SU-DHL-6 (cell line): ENCODE data around the gene ONECUT3.

Experiments
- H2AFZ ChIP-seq: fragments of 200-600 bp; sonication (generic); 2 replicates; pipeline ENCODE4 v1.6.1; 2014; ENCODE audit warnings: low read depth, mild to moderate bottlenecking, moderate library complexity, mixed read lengths, antibody characterized with exemption, low read length; ENCODE audit not compliant: severe bottlenecking
- H3F3A ChIP-seq: fragments of 200-600 bp; shearing (Covaris generic); 2 replicates; pipeline ENCODE4 v1.6.0; 2016; ENCODE audit warnings: antibody characterized with exemption, mild to moderate bottlenecking; ENCODE audit not compliant: insufficient read depth
- H3K27ac ChIP-seq: fragments of 200-600 bp; sonication (generic); 2 replicates; pipeline ENCODE4 v1.5.1; 2016; ENCODE audit warnings: low read depth, mild to moderate bottlenecking, low read length, moderate library complexity, mixed read lengths
- H3K27me3 ChIP-seq: fragments of 200-600 bp; sonication (generic), shearing (Covaris generic); 2 replicates; pipeline ENCODE4 v1.6.0; 2014; ENCODE audit warnings: mild to moderate bottlenecking, low read length
- H3K36me3 ChIP-seq: fragments of 200-600 bp; sonication (generic); 2 replicates; pipeline ENCODE4 v1.6.1; 2014; ENCODE audit warnings: mild to moderate bottlenecking, low read length, mixed read lengths
- H3K4me2 ChIP-seq: fragments of 300-600, 200-600 bp; shearing (Covaris generic), sonication (generic); 2 replicates; pipeline ENCODE4 v1.6.0; 2014; ENCODE audit warnings: low read length, low read depth, mild to moderate bottlenecking; ENCODE audit not compliant: poor library complexity, severe bottlenecking
- H3K4me3 ChIP-seq: fragments of 200-600 bp; sonication (generic); 2 replicates; pipeline ENCODE4 v1.5.1; 2014; ENCODE audit warnings: antibody characterized with exemption, low read length, mild to moderate bottlenecking, mixed read lengths; ENCODE audit not compliant: insufficient read depth, poor library complexity, severe bottlenecking
- H3K79me2 ChIP-seq: fragments of 200-600 bp; sonication (generic); 2 replicates; pipeline ENCODE4 v1.6.1; 2014; ENCODE audit warnings: mild to moderate bottlenecking, low read length, moderate library complexity; ENCODE audit not compliant: insufficient read depth
- H3K9ac ChIP-seq: fragments of 200-600 bp; sonication (generic); 2 replicates; pipeline ENCODE4 v1.7.0; 2014; ENCODE audit warnings: mild to moderate bottlenecking, low read length
- H3K9me2 ChIP-seq: fragments of 200-600 bp; sonication (generic); replicated peaks from 2 replicates; pipeline ENCODE4 v1.6.1; 2014; ENCODE audit warnings: low read length; ENCODE audit not compliant: insufficient read depth
- H3K9me3 ChIP-seq: fragments of 200-600 bp; sonication (generic); 2 replicates; pipeline ENCODE4 v1.6.1; 2014; ENCODE audit warnings: low read length, mixed read lengths; ENCODE audit not compliant: insufficient read depth
- H4K20me1 ChIP-seq: fragments of 200-600 bp; sonication (generic); 2 replicates; pipeline ENCODE4 v1.6.1; 2014; ENCODE audit warnings: low read depth, mild to moderate bottlenecking, antibody characterized with exemption, low read length, moderate library complexity, mixed read lengths
- CTCF ChIP-seq: fragments of 200-600 bp; sonication (generic); IDR thresholded peaks from one replicate; pipeline ENCODE4 v1.5.1; 2017; ENCODE audit warnings: antibody characterized with exemption, mild to moderate bottlenecking, low read length, moderate library complexity; ENCODE audit not compliant: insufficient read depth, poor library complexity, severe bottlenecking
- EZH2phosphoT487 ChIP-seq: fragments of 200-600 bp; sonication (generic), shearing (Covaris generic); conservative IDR thresholded peaks from 2 replicates; pipeline ENCODE4 v1.6.1; 2018; ENCODE audit warnings: mild to moderate bottlenecking, antibody characterized with exemption, low read length, moderate library complexity, mixed read lengths

The ONECUT3 gene

DNA sequence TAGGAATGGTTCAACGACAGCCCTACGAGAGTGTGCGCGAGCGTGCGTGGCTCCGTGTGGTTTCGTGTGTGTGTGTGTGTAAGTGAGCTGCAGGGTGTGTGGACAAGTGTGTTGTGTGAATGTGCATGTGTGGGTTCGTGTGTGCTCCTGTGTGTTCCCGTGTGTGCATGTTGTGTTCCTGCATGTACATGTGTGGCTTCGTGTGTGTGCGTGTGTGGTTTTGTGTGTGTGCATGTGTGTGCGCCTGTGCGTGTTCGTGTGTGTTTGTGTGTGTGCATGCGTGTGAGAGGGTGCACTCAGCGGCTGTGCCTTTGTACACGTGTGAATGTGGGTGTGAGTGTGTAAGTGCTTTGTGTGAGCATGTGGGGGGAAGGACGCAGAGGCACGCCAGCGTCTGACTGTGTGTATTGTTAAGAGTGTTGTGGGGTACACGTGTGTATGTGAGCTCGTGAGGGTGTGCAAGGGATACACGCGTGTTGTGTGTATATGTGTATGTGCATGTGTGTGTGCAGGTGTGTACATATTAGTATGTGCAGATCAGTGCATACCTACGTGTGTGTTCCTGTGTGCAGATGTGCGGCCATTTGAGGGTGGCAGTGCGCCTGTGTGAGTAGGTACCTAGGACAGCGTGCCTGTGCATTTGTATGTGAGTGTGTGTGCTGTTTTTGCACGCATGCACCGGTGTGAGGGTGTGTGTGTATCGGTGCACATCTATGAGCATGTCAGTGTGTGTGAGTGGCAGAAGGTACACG, 24.3 kb upstream of the ONECUT3 start:
- Histone ChIP-seq H3K9me3 (no peaks in the 10 kb centered on the region), H3K27ac (no peak overlapping the region), H3F3A (no peaks in the 10 kb centered on the region), H3K27me3 (no peaks in the 10 kb centered on the region), H2AFZ (no peak overlapping the region), H3K4me3 (no peak overlapping the region), H3K79me2 (no peaks in the 10 kb centered on the region), H3K4me2 (no peak overlapping the region), H3K9ac (no peak overlapping the region), H4K20me1 (no peaks in the 10 kb centered on the region), H3K36me3 (no peaks in the 10 kb centered on the region), H3K9me2 (no peaks in the 10 kb centered on the region)
- no peak for TF ChIP-seq EZH2phosphoT487
- TF ChIP-seq CTCF, result no peak

DNA sequence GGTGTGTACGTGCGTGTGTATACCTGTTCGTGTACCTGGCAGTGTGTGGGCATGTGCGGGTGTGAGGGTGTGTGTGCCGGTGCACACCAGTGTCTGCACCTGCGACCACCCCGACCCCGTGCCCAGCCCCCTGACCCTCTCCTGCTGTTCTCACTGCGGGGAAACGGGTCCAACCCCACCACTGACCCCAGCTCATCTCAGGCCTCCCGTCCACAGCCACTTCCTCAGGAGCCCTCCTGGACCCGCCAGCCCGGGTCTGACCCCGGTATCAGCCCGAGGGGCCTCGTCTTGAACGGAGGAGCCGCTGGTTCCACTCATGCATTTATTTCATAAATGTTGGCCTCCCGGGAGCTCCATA, 23.8 kb upstream of the ONECUT3 start:
- TF ChIP-seq CTCF (no peak), EZH2phosphoT487 (no peak)
- Histone ChIP-seq H3F3A (no peaks in the 10 kb centered on the region), H3K27me3 (no peaks in the 10 kb centered on the region), H3K9me3 (no peaks in the 10 kb centered on the region), H3K9me2 (no peaks in the 10 kb centered on the region), H3K27ac (no peak overlapping the region), H3K79me2 (no peaks in the 10 kb centered on the region), H3K9ac (no peak overlapping the region), H3K36me3 (no peaks in the 10 kb centered on the region), H3K4me2 (no peak overlapping the region), H4K20me1 (no peaks in the 10 kb centered on the region), H3K4me3 (no peak overlapping the region), H2AFZ (no peak overlapping the region)

DNA sequence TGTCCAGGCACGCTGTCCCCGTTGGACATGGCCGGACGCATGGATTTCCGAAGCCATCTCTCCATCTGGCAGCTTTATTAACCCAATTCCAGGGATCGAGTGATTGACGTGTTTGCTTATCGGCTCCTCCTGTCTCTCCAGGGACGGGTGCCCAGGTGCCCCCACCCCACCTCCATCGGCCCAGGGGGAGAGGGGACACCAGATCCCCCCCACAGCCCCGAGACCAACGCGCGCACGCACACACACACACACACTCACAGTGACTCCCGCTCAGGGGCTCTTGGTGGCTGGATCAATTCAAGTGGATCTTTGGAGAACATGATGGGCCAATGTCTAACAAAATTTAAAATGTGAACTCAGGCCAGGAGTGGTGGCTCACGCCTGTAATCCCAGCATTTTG, 23.1 kb upstream of the ONECUT3 start:
- no peaks in the 10 kb centered on the region for H3K27me3 ChIP-seq
- no peak for TF ChIP-seq CTCF
- no peak for TF ChIP-seq EZH2phosphoT487
- no peak overlapping the region for H2AFZ ChIP-seq
- H3K9me2 ChIP-seq, result no peaks in the 10 kb centered on the region
- H3F3A ChIP-seq, result no peaks in the 10 kb centered on the region
- H3K36me3 ChIP-seq, result no peaks in the 10 kb centered on the region
- no peak overlapping the region for H3K9ac ChIP-seq
- H3K9me3 ChIP-seq, result no peaks in the 10 kb centered on the region
- no peak overlapping the region for H3K27ac ChIP-seq
- no peak overlapping the region for H3K4me2 ChIP-seq
- H3K4me3 ChIP-seq, result no peak overlapping the region
- no peaks in the 10 kb centered on the region for H3K79me2 ChIP-seq
- H4K20me1 ChIP-seq, result no peaks in the 10 kb centered on the region
